ENCODE results near the gene GLIS2.

GLIS2 gene

GRCh38 chr16:4273858-4274311 lies 42.0 kb upstream of the GLIS2 start:
- TF ChIP-seq ZFX (IDR thresholded peaks at IDR 0.05) = no peak
- TF ChIP-seq CTCF (conservative IDR thresholded peaks at IDR 0.05) = no peak
- peak overlapping the region; percentile 95 for H3K27ac ChIP-seq

- no peak overlapping the region for H3K27ac ChIP-seq
- TF ChIP-seq CTCF (conservative IDR thresholded peaks at IDR 0.05) (no peak), ZFX (IDR thresholded peaks at IDR 0.05) (no peak)
These were observed 40.0 kb upstream of the GLIS2 start for GRCh38 chr16:4275861-4276260.

GRCh38 chr16:4277987-4278513 lies 37.8 kb upstream of the GLIS2 start:
- no peak overlapping the region for H3K27ac ChIP-seq
- TF ChIP-seq ZFX (IDR thresholded peaks at IDR 0.05) (no peak), CTCF (conservative IDR thresholded peaks at IDR 0.05) (no peak)

GRCh38 chr16:4280625-4281024 lies 35.2 kb upstream of the GLIS2 start:
- TF ChIP-seq CTCF (conservative IDR thresholded peaks at IDR 0.05) = no peak
- no peak for TF ChIP-seq ZFX (IDR thresholded peaks at IDR 0.05)

GRCh38 chr16:4283441-4283840 lies 32.4 kb upstream of the GLIS2 start:
- TF ChIP-seq CTCF (conservative IDR thresholded peaks at IDR 0.05) = no peak
- no peak for TF ChIP-seq ZFX (IDR thresholded peaks at IDR 0.05)
- no peak overlapping the region for H3K27ac ChIP-seq

More at GRCh38 chr16:4280625-4281024, 35.2 kb upstream of the GLIS2 start:
- H3K27ac ChIP-seq = no peak overlapping the region

- TF ChIP-seq CTCF (conservative IDR thresholded peaks at IDR 0.05) (no peak), ZFX (IDR thresholded peaks at IDR 0.05) (no peak)
- no peak overlapping the region for H3K27ac ChIP-seq
These were observed 31.9 kb upstream of the GLIS2 start for GRCh38 chr16:4283939-4284338.

- no peak for TF ChIP-seq ZFX (IDR thresholded peaks at IDR 0.05)
- H3K27ac ChIP-seq = no peak overlapping the region
These were observed 30.7 kb upstream of the GLIS2 start for GRCh38 chr16:4285167-4285566.

Measured in C4-2B (cell line).